GM19467 (cell line): ENCODE results near the gene RNMT.
"Not testable (repeated sequence)": the region's sequence is repeated elsewhere in the genome, so short reads cannot be mapped to it uniquely, and the experiment has no call there.

Experiments
- ATAC-seq: cut with Tn5 transposase; IDR thresholded peaks from one replicate; pipeline ENCODE4 v1.9.1; 2021; ENCODE audit warnings: mild to moderate bottlenecking, moderate library complexity; ENCODE audit not compliant: unreplicated experiment

RNMT gene

DNA sequence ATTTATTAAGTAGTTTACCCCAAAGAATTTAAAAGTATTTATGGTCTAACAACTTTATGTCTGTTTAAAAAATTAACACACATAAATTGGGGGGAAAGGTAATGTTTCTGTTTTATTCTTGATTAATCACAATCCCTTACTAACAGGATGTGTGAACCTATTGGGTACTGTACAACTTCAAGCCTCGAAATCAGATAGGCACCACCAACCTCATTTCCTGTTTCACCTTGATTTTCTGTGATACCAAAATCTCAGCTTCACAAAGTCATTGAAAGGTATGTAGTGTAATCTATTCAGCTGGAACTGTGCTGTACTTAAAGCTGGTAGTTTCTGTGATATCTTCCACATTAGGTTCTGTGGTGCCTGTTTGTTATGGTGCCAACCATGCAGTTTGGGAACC is 4.0 kb downstream of the RNMT start:
- no peak for ATAC-seq

DNA sequence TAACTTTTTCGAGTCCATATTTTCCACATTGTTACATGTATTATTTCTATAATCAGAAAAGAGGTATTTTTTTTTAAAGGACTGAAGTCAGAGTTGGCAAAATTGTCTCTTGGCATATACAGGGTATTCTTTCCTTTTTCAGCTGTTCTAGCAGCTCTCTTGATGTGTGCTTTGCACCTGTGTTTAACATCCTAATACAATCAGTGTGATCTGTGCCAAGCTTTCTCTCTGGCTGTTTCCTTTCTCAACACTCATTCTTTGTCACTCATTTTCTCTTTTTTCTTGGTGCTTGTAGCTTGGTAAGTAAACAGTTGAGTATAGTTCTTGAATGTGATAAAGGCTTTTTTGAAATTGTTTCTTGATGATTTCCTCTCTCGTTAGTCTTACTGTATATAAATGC is 9.2 kb downstream of the RNMT start:
- no peak for ATAC-seq

DNA sequence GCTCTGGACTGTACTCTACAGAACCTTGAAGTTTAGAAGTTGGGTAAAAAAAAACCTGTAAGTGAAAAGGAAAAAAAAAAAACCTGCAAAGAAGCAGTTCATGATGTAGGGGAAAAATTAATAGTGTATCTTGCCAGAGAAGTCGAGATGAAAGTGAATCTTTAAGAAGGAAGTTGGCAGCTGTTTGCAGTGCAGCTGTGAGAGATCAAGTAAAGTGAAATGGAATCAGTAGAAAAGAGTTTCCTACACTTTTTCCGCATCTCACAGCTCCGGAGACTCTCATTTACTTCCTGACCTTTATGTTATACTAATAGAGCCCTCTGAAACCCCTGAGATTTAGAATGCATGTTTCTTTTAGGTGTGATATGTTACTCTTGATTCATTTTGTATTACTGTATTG is 19.2 kb downstream of the RNMT start:
- ATAC-seq: no peak

DNA sequence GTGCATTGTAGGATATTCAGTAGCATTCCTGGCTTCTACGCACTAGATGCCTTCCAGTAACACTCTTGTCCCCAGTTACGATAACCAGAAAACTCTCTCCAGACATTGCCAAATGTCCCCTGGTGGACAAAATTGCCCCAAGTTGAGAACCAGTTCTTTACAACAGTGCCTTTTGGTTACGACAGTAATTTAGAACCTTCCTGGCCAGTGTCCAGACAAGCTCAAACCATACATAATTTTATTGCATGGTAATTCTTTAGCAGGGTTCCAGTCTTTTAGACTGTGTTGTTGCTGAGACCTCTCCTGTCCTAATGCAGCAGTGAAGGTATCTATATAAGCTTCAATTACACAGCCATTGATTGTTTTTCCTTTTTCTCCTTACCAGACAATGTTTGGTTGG is 20.2 kb downstream of the RNMT start:
- ATAC-seq: no peak

DNA sequence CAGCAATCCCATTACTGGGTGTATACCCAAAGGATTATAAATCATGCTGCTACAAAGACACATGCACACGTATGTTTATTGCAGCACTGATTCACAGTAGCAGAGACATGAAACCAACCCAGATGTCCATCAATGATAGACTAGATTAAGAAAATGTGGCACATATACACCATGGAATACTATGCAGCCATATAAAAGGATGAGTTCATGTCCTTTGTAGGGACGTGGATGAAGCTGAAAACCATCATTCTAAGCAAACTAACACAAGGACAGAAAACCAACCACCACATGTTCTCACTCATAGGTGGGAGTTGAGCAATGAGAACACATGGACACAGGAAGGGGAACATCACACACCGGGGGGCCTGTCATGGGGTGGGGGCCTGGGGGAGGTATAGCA is 25.1 kb downstream of the RNMT start:
- ATAC-seq: not testable (repeated sequence)

DNA sequence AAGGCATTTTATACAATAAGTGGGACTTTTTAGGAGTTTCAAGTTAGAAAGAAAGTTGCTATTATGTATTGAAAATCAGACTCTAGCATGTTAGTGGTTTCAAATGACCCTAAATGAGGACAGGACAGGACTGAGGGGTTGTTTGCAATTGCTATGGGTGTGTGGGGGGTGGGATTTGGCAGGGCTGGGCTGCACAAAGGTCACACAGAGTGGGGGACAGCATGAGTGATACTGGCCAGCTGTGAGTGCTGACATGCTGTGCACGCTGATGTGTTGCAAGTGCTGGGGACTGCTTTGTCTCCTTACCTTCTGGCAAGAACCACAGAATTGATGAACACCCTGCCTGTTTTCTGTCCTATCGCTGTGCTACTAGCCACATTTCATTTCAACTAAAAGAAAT is 29.8 kb downstream of the RNMT start:
- ATAC-seq: no peak

DNA sequence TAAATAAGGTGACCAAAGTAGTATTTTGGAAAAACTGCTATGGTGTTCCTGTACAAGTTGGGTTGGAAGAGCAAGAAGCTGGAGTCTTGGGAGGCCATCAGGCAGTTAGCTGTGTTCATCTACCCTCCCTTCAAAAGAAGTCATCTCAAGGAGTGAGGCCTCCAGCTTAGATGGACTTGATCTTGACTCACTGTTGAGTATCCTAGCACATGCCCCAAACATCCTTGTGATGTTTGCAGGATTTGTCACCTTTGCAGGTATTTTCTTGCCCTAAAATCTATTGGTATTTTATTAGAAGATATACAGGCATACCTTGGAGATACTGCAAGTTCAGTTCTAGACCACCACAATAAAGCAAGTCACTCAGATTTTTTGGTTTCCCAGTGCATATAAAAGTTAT is 30.2 kb downstream of the RNMT start:
- ATAC-seq: no peak

DNA sequence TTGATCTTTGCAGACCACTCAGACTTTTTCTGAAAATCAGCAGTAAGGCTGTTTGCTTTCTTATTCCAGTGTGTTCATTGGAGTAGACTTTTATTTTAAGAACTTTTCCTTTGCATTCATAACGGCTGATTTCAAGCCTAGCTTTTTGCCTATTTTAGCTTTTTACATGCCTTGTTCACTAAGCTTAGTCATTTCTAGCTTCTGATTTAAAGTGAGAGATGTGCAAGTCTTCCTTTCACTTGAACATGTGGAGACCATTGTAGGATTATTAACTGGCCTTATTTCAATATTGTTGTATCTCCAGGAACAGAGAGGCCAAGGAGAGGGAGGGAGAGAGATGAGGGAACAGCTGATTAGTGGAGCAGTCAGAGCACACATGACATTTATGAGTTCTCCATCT is 32.1 kb downstream of the RNMT start:
- ATAC-seq: no peak

DNA sequence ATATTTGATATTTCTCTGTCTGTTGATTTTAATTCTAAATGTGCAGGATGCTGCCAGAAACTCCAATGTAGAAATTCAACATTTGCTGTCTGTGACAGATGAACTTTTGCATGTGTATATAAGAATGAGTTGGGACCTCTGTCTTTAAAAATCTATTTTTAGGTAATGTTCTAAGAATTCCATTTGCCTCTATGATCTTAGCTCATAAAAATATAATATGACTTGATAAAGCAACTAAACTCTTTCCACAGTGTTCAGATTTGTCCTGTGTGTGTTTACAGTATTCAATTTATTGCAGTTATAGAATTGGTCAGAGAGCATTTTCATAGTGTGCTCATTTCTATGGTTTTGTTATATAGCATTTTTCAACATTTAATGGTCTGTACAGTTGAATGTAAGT is 33.6 kb downstream of the RNMT start:
- ATAC-seq: no peak

DNA sequence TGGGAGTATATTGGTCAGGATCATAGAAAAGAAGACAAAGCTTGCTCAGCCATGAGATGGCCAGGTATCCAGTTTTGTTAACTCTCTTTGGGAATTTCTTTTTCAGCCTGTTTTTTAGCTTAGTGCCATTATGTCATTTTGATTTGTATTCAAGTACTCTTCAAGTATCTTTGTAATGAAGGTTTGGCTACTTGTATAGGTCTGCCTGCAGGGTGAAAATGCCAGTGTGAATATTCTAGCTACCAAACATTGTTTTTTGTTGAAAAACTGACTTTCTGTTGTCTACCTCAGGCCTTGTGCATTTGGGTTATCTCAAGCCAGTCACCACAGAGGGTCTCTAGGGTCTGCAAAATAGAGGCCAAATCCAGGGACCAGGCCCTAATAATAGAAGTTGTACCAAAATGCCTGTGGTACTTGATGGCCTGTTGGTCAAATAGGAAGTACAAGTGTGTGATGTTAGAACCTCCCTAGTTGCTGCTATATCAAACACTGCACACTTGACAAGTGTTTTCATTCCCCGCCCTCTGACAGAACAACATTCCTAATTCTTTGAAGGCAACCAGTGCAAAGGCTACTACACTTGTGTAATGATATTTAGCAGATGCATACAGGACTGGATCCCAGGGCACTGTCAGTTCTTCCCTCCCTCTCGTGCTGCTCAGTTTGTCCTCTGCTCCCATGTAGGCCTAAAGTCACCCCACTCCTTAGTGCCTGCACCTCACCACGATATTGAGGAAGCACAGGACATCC is 36.4 kb downstream of the RNMT start:
- ATAC-seq: no peak

DNA sequence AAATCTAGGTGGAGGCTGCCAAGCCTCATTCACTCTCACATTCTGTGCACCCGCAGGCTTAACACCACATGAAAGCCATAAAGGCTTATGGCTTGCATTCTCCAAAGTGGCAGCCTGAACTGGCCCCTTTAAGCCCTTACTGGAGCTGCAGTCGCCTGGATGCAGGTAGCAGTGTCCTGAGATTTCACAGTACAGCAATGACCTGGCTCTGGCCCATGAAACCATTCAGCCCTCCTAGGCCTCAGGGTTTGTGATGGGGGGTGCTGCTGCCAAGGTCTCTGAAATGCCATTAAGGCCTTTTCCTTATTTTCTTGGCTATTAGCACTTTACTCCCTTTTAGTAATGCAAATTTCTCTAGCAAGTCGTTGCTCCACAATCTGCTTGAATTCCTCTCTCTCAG is 48.6 kb downstream of the RNMT start:
- no peak for ATAC-seq

DNA sequence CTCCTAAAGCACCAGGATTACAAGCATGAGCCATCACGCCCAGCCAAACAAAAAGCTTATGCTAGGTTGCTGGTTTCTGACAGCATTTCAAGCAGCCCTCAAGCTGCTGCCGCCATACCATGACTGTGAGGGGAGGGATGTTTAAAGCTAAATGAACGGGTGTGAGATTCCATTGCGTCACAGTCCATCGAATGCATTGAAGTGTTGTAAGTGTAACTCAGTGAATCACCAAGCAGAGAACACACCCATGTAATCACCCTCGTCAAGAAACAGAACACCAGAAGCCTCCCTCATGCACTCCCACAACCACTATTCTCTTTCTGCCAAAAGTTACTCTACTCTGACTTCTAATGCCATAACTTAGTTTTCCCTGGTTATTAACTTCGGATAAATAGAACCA is 64.7 kb downstream of the RNMT start:
- ATAC-seq: no peak

DNA sequence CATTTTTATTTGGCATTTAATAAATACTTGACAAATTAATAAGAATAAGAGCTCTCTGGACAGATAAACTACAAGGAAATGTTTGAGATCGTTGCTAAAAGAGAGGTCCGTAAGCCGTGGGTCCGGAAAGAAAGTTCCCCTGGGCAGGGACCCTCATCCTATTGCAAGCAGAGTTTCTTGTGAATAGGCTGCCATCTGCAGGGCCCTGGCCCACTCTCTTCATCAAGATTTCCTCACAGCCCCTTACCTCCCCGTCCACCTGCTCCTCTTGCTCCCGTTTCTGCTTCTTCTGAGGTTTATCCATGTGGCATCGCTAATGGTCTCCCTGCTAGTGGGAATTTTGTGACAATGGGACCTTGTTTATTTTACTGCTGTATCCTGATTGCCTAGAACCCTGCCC is 67.3 kb downstream of the RNMT start:
- no peak for ATAC-seq

DNA sequence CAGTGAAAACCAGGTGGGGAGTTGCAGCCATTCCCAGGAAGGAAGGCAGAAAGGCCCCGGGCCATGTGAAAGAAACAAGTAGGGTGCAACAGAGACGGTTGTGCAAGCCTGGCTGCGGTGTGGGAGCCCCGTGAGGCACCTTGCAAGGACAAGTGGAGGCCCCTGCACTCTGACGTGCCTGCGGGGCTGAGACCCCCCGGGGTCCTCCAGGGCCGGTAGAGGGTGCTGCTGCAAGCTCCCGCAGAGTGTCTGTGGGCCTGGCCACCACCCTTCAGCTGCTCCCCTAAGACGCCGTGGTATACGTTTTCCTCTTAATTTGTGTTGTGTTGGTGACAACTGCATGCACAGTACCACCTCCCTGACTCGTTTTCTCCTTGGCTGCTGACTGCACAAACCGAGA is 70.0 kb downstream of the RNMT start:
- no peak for ATAC-seq

DNA sequence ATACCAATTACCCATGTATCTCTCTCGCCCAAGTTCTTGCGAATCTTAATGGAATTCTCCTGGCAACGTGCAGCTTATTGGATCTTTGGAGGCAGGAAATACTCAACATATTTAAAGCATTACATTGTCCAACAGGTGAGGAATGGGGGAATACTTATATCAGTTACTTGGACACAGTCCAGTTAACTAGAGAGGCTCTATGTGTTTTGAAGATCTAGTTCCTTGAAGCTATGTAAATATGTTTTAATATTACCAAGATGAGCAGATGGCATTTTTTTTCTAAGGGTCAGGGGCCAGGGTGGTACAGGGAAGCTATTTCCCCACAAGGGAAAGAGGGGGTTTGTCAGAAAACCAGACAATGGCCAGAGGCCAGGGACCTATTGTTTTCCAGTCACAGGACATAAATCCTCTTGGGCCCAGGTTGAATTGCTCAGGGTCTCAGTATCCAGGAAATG is 70.7 kb downstream of the RNMT start:
- ATAC-seq: no peak

DNA sequence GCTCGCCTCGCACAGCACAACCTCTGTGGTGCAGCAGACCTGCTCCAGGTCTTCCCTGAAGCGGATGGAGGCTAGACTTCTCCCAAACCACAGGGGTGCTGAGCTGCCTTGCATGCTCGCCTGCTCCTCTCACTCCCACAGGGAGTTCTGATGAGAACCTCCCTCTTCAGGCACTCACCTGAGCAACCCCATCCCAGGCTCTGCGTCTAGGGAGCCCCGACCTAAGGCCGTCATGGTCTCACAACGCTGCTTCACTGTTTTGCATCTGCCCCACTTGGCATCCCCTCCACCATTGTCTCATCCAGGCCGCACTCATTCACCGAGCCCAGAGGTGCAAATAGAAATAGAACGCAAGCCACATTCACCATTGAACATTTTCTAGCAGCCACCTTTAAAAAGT is 72.9 kb downstream of the RNMT start:
- no peak for ATAC-seq

DNA sequence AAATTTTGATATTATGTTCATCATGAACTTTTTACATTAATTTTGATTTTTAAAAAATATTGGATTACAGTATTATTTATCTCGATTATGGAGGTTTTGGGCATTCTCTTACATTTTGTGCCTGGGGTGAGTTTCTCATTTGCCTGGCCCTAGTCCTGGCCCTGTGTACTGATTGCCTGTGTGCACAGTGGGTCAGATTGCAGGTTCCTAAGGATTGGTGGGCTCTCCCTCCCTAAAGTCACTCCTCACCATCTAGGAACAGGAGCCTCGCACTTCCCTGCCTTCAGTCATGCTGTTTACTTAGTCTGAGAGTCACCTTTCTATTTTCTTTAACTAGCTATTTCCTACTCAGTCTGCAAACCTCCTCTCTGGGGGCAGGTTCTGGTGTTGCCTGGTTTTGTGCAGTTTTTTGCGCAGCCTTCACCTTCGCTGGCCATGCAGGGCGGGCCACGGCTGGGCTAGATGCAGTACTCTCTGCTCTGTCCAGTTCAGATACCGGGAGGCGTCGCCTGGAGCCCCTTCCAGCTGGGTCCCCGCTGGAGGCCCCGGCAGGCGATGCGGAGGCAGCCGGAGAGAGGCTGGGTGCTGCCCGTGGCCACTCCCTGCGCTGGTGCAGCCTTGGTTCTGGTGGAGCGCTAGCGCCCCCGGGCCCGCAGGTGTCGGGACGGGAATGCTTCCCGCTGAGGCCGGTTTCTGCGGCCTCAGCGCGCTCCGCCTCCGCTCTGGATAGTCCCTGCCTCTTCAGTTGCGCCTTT is 74.2 kb downstream of the RNMT start:
- no peak for ATAC-seq

DNA sequence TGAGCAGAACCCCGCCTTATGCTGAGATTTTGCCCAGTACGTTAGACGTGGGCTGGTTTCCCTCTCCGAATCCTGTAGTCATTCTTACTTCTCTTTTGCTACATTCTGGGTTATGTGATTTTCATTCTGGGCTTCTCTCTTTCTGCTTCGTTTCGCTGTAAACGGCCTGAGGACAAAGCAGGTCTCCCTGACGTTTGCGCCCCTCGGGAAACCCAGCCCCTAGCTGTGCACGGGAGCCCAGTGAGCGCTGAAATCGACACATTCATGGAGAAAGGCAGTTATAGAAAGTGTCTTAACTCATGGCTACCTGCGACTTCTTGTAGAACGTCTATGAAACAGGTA is 74.8 kb downstream of the RNMT start:
- no peak for ATAC-seq

DNA sequence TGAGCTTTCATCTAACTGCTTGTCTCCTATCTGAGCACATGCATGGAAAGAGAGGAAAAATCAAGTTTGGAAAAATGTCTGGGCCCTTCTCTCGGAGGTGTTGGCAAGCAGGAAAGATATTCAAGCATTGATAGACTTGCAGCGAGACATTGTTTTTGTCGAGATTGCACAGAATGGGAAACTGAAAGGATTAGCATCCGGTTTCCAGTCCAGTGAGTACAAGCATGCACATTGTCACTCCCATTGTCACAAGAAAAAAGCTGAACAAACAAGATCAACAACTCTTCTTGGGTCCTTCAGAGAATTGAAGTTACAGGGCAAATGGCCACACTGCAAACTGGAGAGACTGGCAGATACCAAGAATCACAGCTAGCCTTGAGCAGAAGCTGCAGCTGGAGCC is 77.8 kb downstream of the RNMT start:
- ATAC-seq: no peak

DNA sequence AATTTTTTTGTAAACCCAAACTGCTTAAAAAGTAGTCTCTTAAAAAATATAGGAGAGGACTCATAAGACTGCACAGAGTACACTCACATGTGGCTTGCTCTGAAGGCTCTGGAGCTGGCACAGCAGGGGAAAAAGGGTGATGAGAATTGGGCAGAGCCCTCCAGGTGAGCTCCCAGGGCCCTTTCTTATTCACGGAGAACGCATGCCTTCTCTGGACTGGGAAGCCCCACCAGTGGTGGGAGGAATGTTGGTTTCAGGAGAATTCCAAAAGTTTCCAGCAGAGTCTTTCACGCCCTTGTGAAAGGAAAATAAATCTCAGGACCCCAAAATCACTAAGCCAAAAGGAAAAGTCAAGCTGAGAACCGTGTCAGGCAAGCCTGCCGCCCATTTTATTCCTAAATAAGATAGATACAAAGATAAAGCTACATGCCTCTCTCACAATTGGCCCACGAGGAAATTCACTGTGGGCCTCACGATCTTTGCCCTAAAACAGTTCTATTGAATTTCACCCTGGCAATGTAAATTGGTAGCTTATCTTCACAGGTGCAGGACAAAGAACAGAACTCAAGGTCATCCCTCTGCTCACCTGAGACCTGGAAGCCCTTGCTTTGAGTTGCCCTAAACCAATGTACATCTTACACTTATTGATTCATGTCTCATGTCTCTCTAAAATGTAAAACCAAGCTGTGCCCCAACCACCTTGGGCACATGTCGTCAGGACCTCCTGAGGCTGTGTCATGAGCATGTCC is 82.0 kb downstream of the RNMT start:
- ATAC-seq: no peak

DNA sequence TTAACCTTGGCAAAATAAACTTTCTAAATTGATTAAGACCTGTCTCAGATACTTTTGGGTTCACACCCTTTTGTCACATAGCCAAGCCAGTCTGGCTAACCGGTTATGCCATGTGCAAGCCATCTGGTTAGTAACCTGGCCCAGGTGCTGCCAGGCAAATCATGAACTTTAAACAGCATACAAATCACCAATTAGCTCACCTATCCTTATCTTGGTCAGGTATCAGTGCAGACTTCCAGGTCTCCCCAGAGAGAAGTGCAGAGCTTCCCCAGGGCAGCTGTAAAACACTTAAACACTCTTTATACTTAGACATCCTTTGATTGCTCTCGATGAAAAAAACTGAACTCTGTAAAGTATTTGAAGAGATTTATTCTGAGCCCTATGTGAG is 82.6 kb downstream of the RNMT start:
- no peak for ATAC-seq
